Thyroid gland (tissue), 4 donors: ENCODE results near the gene ARHGAP22. TPM values are rescaled to one million over a fixed set of nuclear protein-coding genes. Genes with fewer than 3 reads are reported as not detected.

Source experiments
- DNase-seq, 2 donors: peaks; one replicate each; pipeline ENCODE4 v3.0.0-alpha.2; 2019
- H3K27ac ChIP-seq, 3 donors: fragments of 200-600 bp; sonication (generic); 1 replicate in 2 of 3; 2 replicates in 1 of 3; pipeline ENCODE4 v1.5.1; 2016 to 2019; ENCODE audit warnings: mild to moderate bottlenecking in 1 of 3, moderate library complexity in 1 of 3
- H3K27me3 ChIP-seq: fragments of 200-600 bp; sonication (generic); one replicate; pipeline ENCODE4 v1.5.1; 2019
- H3K36me3 ChIP-seq, 2 donors: fragments of 200-600 bp; sonication (generic); one replicate each; pipeline ENCODE4 v1.5.1; 2016 to 2019
- H3K4me1 ChIP-seq, 2 donors: fragments of 200-600 bp; sonication (generic); one replicate each; pipeline ENCODE4 v1.5.1; 2017 to 2019
- H3K4me3 ChIP-seq, 3 donors: fragments of 200-600 bp; sonication (generic); replicated peaks in 1 of 3; 1 replicate in 2 of 3; 2 replicates in 1 of 3; pipeline ENCODE4 v1.5.1; 2016; ENCODE audit warnings: mild to moderate bottlenecking in 1 of 3
- H3K9me3 ChIP-seq: fragments of 200-600 bp; sonication (generic); one replicate; pipeline ENCODE4 v1.5.1; 2017
- CTCF ChIP-seq, 6 experiments: fragments of 200-600 bp in 3 of 6; fragments of 450-650 bp in 3 of 6; sonication (generic) in 3 of 6; IDR thresholded peaks; one replicate each; pipeline ENCODE4 v1.5.1; 2016 to 2019; ENCODE audit warnings: antibody characterized with exemption in 6 of 6, mild to moderate bottlenecking in 2 of 6, inconsistent platforms in 1 of 6, moderate library complexity in 1 of 6
- POLR2A ChIP-seq, 2 donors: fragments of 450-650 bp; IDR thresholded peaks; one replicate each; pipeline ENCODE4 v1.6.1; 2017; ENCODE audit warnings: antibody characterized with exemption in 2 of 2, mild to moderate bottlenecking in 2 of 2, moderate library complexity in 1 of 2
- WGBS, 2 donors: methylation state at CpG; one replicate each; pipeline ENCODE4 v1.1.5; 2017; 5-methylcytosine and 5-hydroxymethylcytosine counted together
- intact Hi-C: fragments of 100-400 bp; cut with DNase I; formaldehyde crosslinking; loops from one replicate; pipeline ENCODE4 v1.15.1; 2023
- total RNA-seq, 4 donors: library from RNA; depleted of rRNA; stranded (reverse); fragments of >200 nt; gene quantifications; one replicate each; pipeline ENCODE4 v1.2.3, GENCODE V29; 2016

The ARHGAP22 gene
- total RNA-seq, 4 donors from 2014 or later = 3.4 to 29.5 (median 19.1) TPM

- intact Hi-C loops = no loop called here
- no peaks in the 10 kb centered on the region for H3K27me3 ChIP-seq
- WGBS, 2 donors = 83 to 88% methylated on average over 3 of the region's 3 CpGs
These were observed 55.6 kb downstream of the ARHGAP22 start for GRCh38 chr10:48549236-48549635.

GRCh38 chr10:48548531-48549135, 56.2 kb downstream of the ARHGAP22 start:
- no peaks in the 10 kb centered on the region for H3K9me3 ChIP-seq
- TF ChIP-seq POLR2A (IDR thresholded peaks at IDR 0.05) (no peak), CTCF (IDR thresholded peaks at IDR 0.05) (no peak)
- intact Hi-C loops = no loop called here
- no peaks in the 10 kb centered on the region for H3K27me3 ChIP-seq
- H3K4me3 ChIP-seq = no peak overlapping the region
- peaks cover 0 to 3% of the 10 kb centered on the region in 2 donors for H3K4me1 ChIP-seq
- no peak for DNase-seq
- H3K27ac ChIP-seq = no peak overlapping the region
- no peaks in the 10 kb centered on the region for H3K36me3 ChIP-seq
- 83% methylated on average over 4 to 7 of the region's 7 CpGs for WGBS, 2 donors

More at GRCh38 chr10:48549236-48549635, 55.6 kb downstream of the ARHGAP22 start:
- H3K4me3 ChIP-seq = no peak overlapping the region
- no peak for DNase-seq
- TF ChIP-seq CTCF (IDR thresholded peaks at IDR 0.05) (no peak), POLR2A (IDR thresholded peaks at IDR 0.05) (no peak)
- H3K9me3 ChIP-seq = no peaks in the 10 kb centered on the region
- H3K27ac ChIP-seq = no peak overlapping the region
- peaks cover 0 to 3% of the 10 kb centered on the region in 2 donors for H3K4me1 ChIP-seq
- no peaks in the 10 kb centered on the region for H3K36me3 ChIP-seq

GRCh38 chr10:48547981-48548380, 56.9 kb downstream of the ARHGAP22 start:
- TF ChIP-seq CTCF (IDR thresholded peaks at IDR 0.05) (no peak), POLR2A (IDR thresholded peaks at IDR 0.05) (no peak)
- intact Hi-C loops = no loop called here
- 88 to 96% methylated on average over 10 of the region's 10 CpGs for WGBS, 2 donors
- Histone ChIP-seq H3K27ac (no peak overlapping the region), H3K9me3 (no peaks in the 10 kb centered on the region), H3K4me3 (no peak overlapping the region), H3K36me3 (no peaks in the 10 kb centered on the region), H3K4me1 (peaks cover 0 to 3% of the 10 kb centered on the region in 2 donors), H3K27me3 (no peaks in the 10 kb centered on the region)
- peak in 1 of 2 donors; percentile 30 for DNase-seq

GRCh38 chr10:48547061-48547895, 57.6 kb downstream of the ARHGAP22 start:
- H3K4me3 ChIP-seq = no peak overlapping the region
- intact Hi-C loops = no loop called here
- no peaks in the 10 kb centered on the region for H3K27me3 ChIP-seq
- WGBS, 2 donors = 88 to 91% methylated on average over 10 of the region's 10 CpGs
- H3K4me1 ChIP-seq = peaks cover 4 to 8% of the 10 kb centered on the region in 2 donors
- TF ChIP-seq POLR2A (IDR thresholded peaks at IDR 0.05) (no peak), CTCF (IDR thresholded peaks at IDR 0.05) (no peak)
- H3K27ac ChIP-seq = no peak overlapping the region
- no peaks in the 10 kb centered on the region for H3K36me3 ChIP-seq
- DNase-seq = no peak
- H3K9me3 ChIP-seq = no peaks in the 10 kb centered on the region
